Endothelial cell of umbilical vein (primary cell): ENCODE measurements around the gene COBLL1. TPM values are rescaled to one million over a fixed set of nuclear protein-coding genes. Genes with fewer than 3 reads are reported as not detected.

Source experiments
- BruUV-seq: library from RNA; stranded (reverse); fragments of 400-500 nt; replicated peaks from 2 replicates; lab custom pipeline; 2021; lab: Mats Ljungman, UMichigan
- CTCF ChIA-PET: fragments of 300-600, 350-600 bp; sonication (Branson Sonifier 250); formaldehyde crosslinking; loops from one replicate; lab custom pipeline; 2021; ENCODE audit warnings: antibody characterized with exemption, inconsistent platforms; lab: Charles Lee
- POLR2A ChIA-PET: fragments of 300-600, 350-600 bp; sonication (Branson Sonifier 250); formaldehyde crosslinking; loops from one replicate; lab custom pipeline; 2021; ENCODE audit warnings: antibody characterized with exemption, inconsistent platforms; lab: Charles Lee
- DNase-seq: peaks from one replicate; pipeline ENCODE4 v3.0.0-alpha.2; 2011; ENCODE audit warnings: low read depth, low spot score
- FAIRE-seq: peaks from 2 replicates; lab custom pipeline; 2011; peaks lifted over from hg19 to GRCh38; lab: Jason Lieb, UNC
- H2AFZ ChIP-seq: 2 replicates; pipeline ENCODE4 v1.6.0; 2012; ENCODE audit warnings: low read depth, low read length, control low read depth, inconsistent platforms
- H3K27ac ChIP-seq: 2 replicates; pipeline ENCODE4 v1.5.1; 2011; ENCODE audit warnings: low read depth, mild to moderate bottlenecking, control low read depth, low read length, moderate library complexity; ENCODE audit not compliant: insufficient read depth
- H3K27me3 ChIP-seq, 2 experiments: 2 replicates each; pipeline versions ENCODE4 v1.6.0 to v1.6.1; 2011; ENCODE audit warnings: low read length in 2 of 2, mixed read lengths in 1 of 2; ENCODE audit not compliant: control insufficient read depth in 2 of 2, insufficient read depth in 2 of 2
- H3K36me3 ChIP-seq, 2 experiments: 2 replicates in 1 of 2; 3 replicates in 1 of 2; pipeline ENCODE4 v1.5.1; 2011; ENCODE audit warnings: low read length in 2 of 2, mild to moderate bottlenecking in 1 of 2, moderate library complexity in 1 of 2; ENCODE audit not compliant: control insufficient read depth in 2 of 2, insufficient read depth in 2 of 2; ENCODE audit errors: extremely low read depth in 1 of 2
- H3K4me1 ChIP-seq: 3 replicates; pipeline ENCODE4 v1.5.1; 2011; ENCODE audit warnings: mild to moderate bottlenecking, low read length; ENCODE audit not compliant: control insufficient read depth, insufficient read depth; ENCODE audit errors: extremely low read depth
- H3K4me2 ChIP-seq: 2 replicates; pipeline ENCODE4 v1.6.1; 2011; ENCODE audit warnings: low read length, control low read depth, mixed read lengths; ENCODE audit not compliant: insufficient read depth
- H3K4me3 ChIP-seq, 3 experiments: fragments of 200-600 bp in 1 of 3; sonication (generic), shearing (Covaris generic) in 1 of 3; replicated peaks in 1 of 3; 2 replicates each; pipeline ENCODE4 v1.5.1; 2011 to 2016; ENCODE audit warnings: control low read depth in 3 of 3, low read length in 3 of 3, mild to moderate bottlenecking in 2 of 3, inconsistent platforms in 1 of 3, low read depth in 1 of 3, moderate library complexity in 1 of 3; ENCODE audit not compliant: insufficient read depth in 1 of 3
- H3K79me2 ChIP-seq: 2 replicates; pipeline ENCODE4 v1.6.0; 2012; ENCODE audit warnings: low read length, inconsistent platforms; ENCODE audit not compliant: control insufficient read depth, insufficient read depth
- H3K9ac ChIP-seq: replicated peaks from 2 replicates; pipeline ENCODE3; 2011; ENCODE audit warnings: low read length, control low read depth; ENCODE audit not compliant: insufficient read depth; ENCODE audit errors: extremely low read depth
- H3K9me1 ChIP-seq: replicated peaks from 3 replicates; pipeline ENCODE4 v1.6.0; 2011; ENCODE audit warnings: mild to moderate bottlenecking, low read length; ENCODE audit not compliant: control insufficient read depth, insufficient read depth; ENCODE audit errors: extremely low read depth
- H3K9me3 ChIP-seq: replicated peaks from 2 replicates; pipeline ENCODE4 v1.5.1; 2012; ENCODE audit warnings: low read length, inconsistent platforms; ENCODE audit not compliant: control insufficient read depth, insufficient read depth
- H4K20me1 ChIP-seq: replicated peaks from 2 replicates; pipeline ENCODE3; 2011; ENCODE audit warnings: mild to moderate bottlenecking, low read length; ENCODE audit not compliant: control insufficient read depth, insufficient read depth; ENCODE audit errors: extremely low read depth
- CTCF ChIP-seq, 2 donors: IDR thresholded peaks; 1 replicate in 1 of 2; 2 replicates in 1 of 2; pipeline ENCODE4 v1.5.1; 2011; ENCODE audit warnings: low read length in 2 of 2, mild to moderate bottlenecking in 2 of 2, moderate library complexity in 2 of 2, control low read depth in 1 of 2, inconsistent platforms in 1 of 2, low read depth in 1 of 2; ENCODE audit not compliant: insufficient read depth in 1 of 2; ENCODE audit errors: extremely low read depth in 1 of 2
- EZH2 ChIP-seq: IDR thresholded peaks from 2 replicates; pipeline ENCODE4 v1.6.1; 2012; ENCODE audit warnings: borderline replicate concordance, low read depth, mild to moderate bottlenecking, moderate library complexity, low read length, inconsistent platforms; ENCODE audit not compliant: severe bottlenecking
- FOS ChIP-seq: IDR thresholded peaks from 2 replicates; pipeline ENCODE4 v1.6.1; 2011; ENCODE audit warnings: mild to moderate bottlenecking, low read length, moderate library complexity, borderline replicate concordance; ENCODE audit not compliant: insufficient read depth
- GATA2 ChIP-seq: IDR thresholded peaks from 2 replicates; pipeline ENCODE4 v1.7.0; 2011; ENCODE audit warnings: low read depth, mild to moderate bottlenecking, moderate library complexity, mixed read lengths, low read length; ENCODE audit not compliant: insufficient read length, insufficient read depth
- JUN ChIP-seq: IDR thresholded peaks from 2 replicates; pipeline ENCODE4 v1.6.1; 2011; ENCODE audit warnings: borderline replicate concordance, low read depth; ENCODE audit not compliant: insufficient read length, insufficient read depth
- MAX ChIP-seq: IDR thresholded peaks from 2 replicates; pipeline ENCODE4 v1.6.1; 2011; ENCODE audit not compliant: insufficient read depth, insufficient read length
- MYC ChIP-seq: IDR thresholded peaks from one replicate; pipeline ENCODE4 v1.6.1; 2011; ENCODE audit warnings: mild to moderate bottlenecking, low read depth, low read length
- POLR2A ChIP-seq: IDR thresholded peaks from 2 replicates; pipeline ENCODE4 v1.6.1; 2012; ENCODE audit warnings: low read depth, mild to moderate bottlenecking, control low read depth, low read length
- POLR2AphosphoS5 ChIP-seq: IDR thresholded peaks from 2 replicates; pipeline ENCODE4 v1.6.1; 2012; ENCODE audit warnings: low read depth, mild to moderate bottlenecking, control low read depth, low read length, moderate library complexity; ENCODE audit not compliant: insufficient read depth
- dilution Hi-C: fragments of 300-500 bp; cut with MboI; formaldehyde crosslinking; loops from one replicate; pipeline ENCODE4 v1.15.0; 2019; ENCODE audit warnings: low sequenced_read_pairs; ENCODE audit not compliant: extremely low pct_ligation_motif_present
- intact Hi-C: fragments of 100-400 bp; cut with micrococcal nuclease; formaldehyde crosslinking; loops from one replicate; pipeline ENCODE4 v1.10.0; 2022
- polyA plus RNA-seq, 4 experiments: library from polyadenylated mRNA; depleted of rRNA in 3 of 4; stranded (reverse) in 3 of 4; unstranded in 1 of 4; fragments of >200 nt; gene quantifications; 2 replicates each; pipeline versions ENCODE4 v1.2.1 to v1.2.3, GENCODE V29; 2011 to 2012; ENCODE audit warnings: missing spikeins in 1 of 4
- total RNA-seq: library from RNA; stranded (reverse); gene quantifications from 2 replicates; pipeline ENCODE4 v1.2.3, GENCODE V29; 2021

COBLL1 gene
- total and polyA plus RNA-seq, 2 donors (not counting 3 experiments of a cell fraction or from before 2014, with no cell fraction given), result 9.1 to 38.4 TPM

GRCh38 chr2:164739966-164740365 lies 101.7 kb downstream of the COBLL1 start:
- peak; percentile 74 for FAIRE-seq
- Histone ChIP-seq H3K4me1 (peaks cover 8% of the 10 kb centered on the region), H2AFZ (no peak overlapping the region), H3K27me3 (no peaks in the 10 kb centered on the region), H3K9me1 (no peaks in the 10 kb centered on the region), H3K4me3 (no peak overlapping the region), H3K9me3 (no peaks in the 10 kb centered on the region), H3K4me2 (peak overlapping the region; percentile 42), H3K27ac (peak overlapping the region; percentile 13), H3K9ac (no peak overlapping the region), H3K36me3 (no peaks in the 10 kb centered on the region), H4K20me1 (no peaks in the 10 kb centered on the region), H3K79me2 (no peaks in the 10 kb centered on the region)
- intact Hi-C loops, result loop anchor here (1.0 to 5.0 kb wide), 2 partner anchors 44 to 462 kb away; partner anchors contain the start of gene SCN3A
- POLR2A ChIA-PET, result no interaction called here
- peak; percentile 81 for DNase-seq
- CTCF ChIA-PET, result interaction anchor here (0.6 to 4.0 kb wide), 3 partner anchors 98 to 170 kb away, joined by 3 to 48 read pairs (median 3); partner anchors contain the start of gene COBLL1
- no TSS peak for BruUV-seq
- dilution Hi-C loops, result no loop called here
- no peak for TF ChIP-seq CTCF (IDR thresholded peaks at IDR 0.05; ENCODE audit: extremely low read depth in 1 of 2, insufficient read depth in 1 of 2, low read depth in 1 of 2, low read length in 2 of 2)
- no peak for TF ChIP-seq MAX
- TF ChIP-seq POLR2AphosphoS5, result no peak
- TF ChIP-seq EZH2, result no peak
- peak; percentile 82 for TF ChIP-seq FOS
- peak; percentile 81 for TF ChIP-seq JUN
- TF ChIP-seq POLR2A, result no peak
- no peak for TF ChIP-seq MYC
- no peak for TF ChIP-seq GATA2
